K562 (cell line): ENCODE results near the gene GZMM. TPM values are rescaled to one million over a fixed set of nuclear protein-coding genes. Genes with fewer than 3 reads are reported as not detected.

Experiments
- ATAC-seq: fragments of 200-7000 bp; cut with Tn5 transposase; 3 replicates; pipeline ENCODE4 v1.9.1; 2020; ENCODE audit warnings: moderate library complexity
- BruUV-seq: library from RNA; stranded (reverse); fragments of 400-500 nt; replicated peaks from 2 replicates; lab custom pipeline; 2021; lab: Mats Ljungman, UMichigan
- CTCF ChIA-PET: fragments of 300-600 bp; formaldehyde crosslinking; extraction: SDS; loops from one replicate; lab custom pipeline; 2021; ENCODE audit warnings: low intra/inter-chr PET ratio; lab: Yijun Ruan, JAX
- POLR2A ChIA-PET: fragments of 300-600, 350-650 bp; sonication (Branson Sonifier 250); formaldehyde crosslinking; extraction: SDS; loops from one replicate; lab custom pipeline; 2021; ENCODE audit warnings: antibody characterized with exemption, inconsistent platforms; lab: Yijun Ruan, JAX
- DNase-seq, 4 experiments: peaks; one replicate each; pipeline versions ENCODE4 v3.0.0 to v3.0.0-alpha.2; 2011 to 2018; ENCODE audit warnings: low spot score in 3 of 4, mixed read lengths in 3 of 4; ENCODE audit errors: extremely low read depth in 1 of 4
- FAIRE-seq: peaks from 2 replicates; lab custom pipeline; 2011; peaks lifted over from hg19 to GRCh38; lab: Jason Lieb, UNC
- H2AFZ ChIP-seq: 2 replicates; pipeline ENCODE4 v1.6.0; 2011; ENCODE audit warnings: low read depth, low read length, control low read depth, inconsistent platforms
- H3K27ac ChIP-seq: fragments of 200-600 bp; 3 replicates; pipeline ENCODE4 v1.8.0; 2011; ENCODE audit warnings: low read depth, mild to moderate bottlenecking, control low read depth, inconsistent platforms, low read length, moderate library complexity, mixed read lengths; ENCODE audit errors: extremely low read depth
- H3K27me3 ChIP-seq, 2 experiments: fragments of 300-600 bp in 1 of 2; 2 replicates in 1 of 2; 3 replicates in 1 of 2; pipeline versions ENCODE4 v1.6.0 to v1.8.0; 2011; ENCODE audit warnings: inconsistent platforms in 2 of 2, low read length in 2 of 2, mild to moderate bottlenecking in 1 of 2, mixed read lengths in 1 of 2, moderate library complexity in 1 of 2; ENCODE audit not compliant: control insufficient read depth in 2 of 2, insufficient read depth in 2 of 2
- H3K36me3 ChIP-seq: fragments of 300-600 bp; 3 replicates; pipeline ENCODE4 v1.8.0; 2011; ENCODE audit warnings: mild to moderate bottlenecking, low read length, inconsistent platforms; ENCODE audit not compliant: control insufficient read depth, insufficient read depth
- H3K4me1 ChIP-seq, 2 experiments: fragments of 200-600 bp in 1 of 2; replicated peaks in 1 of 2; 2 replicates in 1 of 2; 3 replicates in 1 of 2; pipeline versions ENCODE4 v1.5.1 to v1.8.0; 2011; ENCODE audit warnings: inconsistent platforms in 2 of 2, low read length in 2 of 2, mild to moderate bottlenecking in 1 of 2, mixed read lengths in 1 of 2, moderate library complexity in 1 of 2; ENCODE audit not compliant: control insufficient read depth in 2 of 2, insufficient read depth in 2 of 2
- H3K4me2 ChIP-seq: 2 replicates; pipeline ENCODE4 v1.6.1; 2011; ENCODE audit warnings: low read length, control low read depth, inconsistent platforms, mixed read lengths; ENCODE audit not compliant: insufficient read depth
- H3K4me3 ChIP-seq: fragments of 200-600 bp; sonication (generic), shearing (Covaris generic); 2 replicates; pipeline ENCODE4 v1.5.1; 2016; ENCODE audit warnings: control low read depth, inconsistent platforms
- H3K79me2 ChIP-seq: fragments of 200-600 bp; 3 replicates; pipeline ENCODE4 v1.8.0; 2011; ENCODE audit warnings: low read length, inconsistent platforms; ENCODE audit not compliant: control insufficient read depth, insufficient read depth
- H3K9ac ChIP-seq, 2 experiments: 2 replicates each; pipeline versions ENCODE4 v1.6.0 to v1.6.1; 2011; ENCODE audit warnings: low read depth in 2 of 2, low read length in 2 of 2, control low read depth in 1 of 2, inconsistent platforms in 1 of 2, mild to moderate bottlenecking in 1 of 2, mixed read lengths in 1 of 2; ENCODE audit not compliant: insufficient read depth in 1 of 2
- H3K9me1 ChIP-seq: one replicate; pipeline ENCODE4 v1.6.0; 2011; ENCODE audit warnings: inconsistent platforms, mild to moderate bottlenecking, low read length, moderate library complexity; ENCODE audit not compliant: control insufficient read depth, insufficient read depth
- H3K9me3 ChIP-seq: replicated peaks from 2 replicates; pipeline ENCODE4 v1.5.1; 2011; ENCODE audit warnings: low read depth, low read length, inconsistent platforms; ENCODE audit not compliant: control insufficient read depth, insufficient read depth
- H4K20me1 ChIP-seq: replicated peaks from 2 replicates; pipeline ENCODE4 v1.6.1; 2011; ENCODE audit warnings: low read length, inconsistent platforms, mixed read lengths; ENCODE audit not compliant: control insufficient read depth, insufficient read depth
- HNRNPK ChIP-seq: fragments of 200-400 bp; formaldehyde crosslinking; IDR thresholded peaks from one replicate; pipeline ENCODE4 v1.6.1; 2018; ENCODE audit warnings: mild to moderate bottlenecking, low read depth, low read length; ENCODE audit not compliant: poor library complexity, severe bottlenecking
- NFATC3 ChIP-seq: fragments of 450-650 bp; IDR thresholded peaks from 2 replicates; pipeline ENCODE4 v1.6.1; 2017; ENCODE audit warnings: mild to moderate bottlenecking
- PCBP1 ChIP-seq: fragments of 200-400 bp; formaldehyde crosslinking; IDR thresholded peaks from 2 replicates; pipeline ENCODE4 v1.6.1; 2018; ENCODE audit warnings: mild to moderate bottlenecking, low read depth, low read length; ENCODE audit not compliant: poor library complexity, severe bottlenecking
- PCBP2 ChIP-seq: fragments of 200-400 bp; formaldehyde crosslinking; IDR thresholded peaks from 2 replicates; pipeline ENCODE4 v1.6.1; 2018; ENCODE audit warnings: low read length, low read depth, mild to moderate bottlenecking, moderate library complexity; ENCODE audit not compliant: poor library complexity, severe bottlenecking
- SRSF3 ChIP-seq: fragments of 200-400 bp; formaldehyde crosslinking; IDR thresholded peaks from 2 replicates; pipeline ENCODE4 v1.6.1; 2016; ENCODE audit warnings: mild to moderate bottlenecking, low read length, moderate library complexity; ENCODE audit not compliant: insufficient read depth
- TCFL5 ChIP-seq: fragments of 250-450 bp; sonication (Bioruptor Pico); conservative IDR thresholded peaks from 2 replicates; pipeline ENCODE4 v1.6.1; 2021; ENCODE audit warnings: mild to moderate bottlenecking, moderate library complexity, matching md5 sums
- WGBS: fragments of 100-300 bp; shearing (Covaris generic); methylation state at CpG from one replicate; pipeline ENCODE4 v1.1.6; 2016; ENCODE audit warnings: low coverage, mixed read lengths; ENCODE audit not compliant: insufficient coverage; ENCODE audit errors: missing lambda C conversion rate; 5-methylcytosine and 5-hydroxymethylcytosine counted together
- in situ Hi-C: fragments of 300-500 bp; cut with MboI; formaldehyde crosslinking; loops from 4 replicates; pipeline ENCODE4 v1.15.0; 2018; ENCODE audit warnings: inconsistent platforms, mixed read lengths
- intact Hi-C: fragments of 100-400 bp; cut with micrococcal nuclease; formaldehyde crosslinking; loops from 2 replicates; pipeline ENCODE4 v1.14.2; 2022
- polyA plus RNA-seq, 8 experiments: library from polyadenylated mRNA; depleted of rRNA in 4 of 8; stranded (reverse) in 5 of 8; unstranded in 3 of 8; fragments of >200 nt; fragmentation: Nextera tagmentation in 2 of 8; fragmentation: Illumina TruSeq in 1 of 8; extraction: Ambion mirVana in 2 of 8; extraction: Trizol in 1 of 8; gene quantifications; 2 replicates each; pipeline versions ENCODE4 v1.2.1 to v1.2.3, GENCODE V29; 2011 to 2014; ENCODE audit warnings: inconsistent platforms in 1 of 8, missing spikeins in 1 of 8
- total RNA-seq, 7 experiments: library from RNA; depleted of rRNA in 6 of 7; stranded (reverse); fragments of >200 nt in 6 of 7; fragmentation: Illumina TruSeq in 2 of 7; extraction: Trizol in 2 of 7; gene quantifications; 2 replicates each; pipeline versions ENCODE4 v1.2.1 to v1.2.3, GENCODE V29; 2011 to 2021; ENCODE audit warnings: low replicate concordance in 1 of 7
- TF ChIP-seq, protein P1 (sequence below): fragments of 450-650 bp; IDR thresholded peaks from 2 replicates; pipeline ENCODE4 v1.7.0; 2016; ENCODE audit warnings: borderline replicate concordance
- TF ChIP-seq, protein P2 (sequence below), 2 experiments: fragments of 450-650 bp in 1 of 2; IDR thresholded peaks; 2 replicates each; pipeline ENCODE4 v1.6.1; 2011 to 2017; ENCODE audit warnings: low read depth in 2 of 2, antibody characterized with exemption in 1 of 2, borderline replicate concordance in 1 of 2, low read length in 1 of 2, mild to moderate bottlenecking in 1 of 2, mixed read lengths in 1 of 2; ENCODE audit not compliant: control insufficient read depth in 1 of 2

Gene GZMM
- total and polyA plus RNA-seq, 9 of the 15 experiments (the other 6 are each of a cell fraction or from before 2014, with no cell fraction given): 0.08 to 2.6 (median 0.70) TPM; not detected in 2

DNA sequence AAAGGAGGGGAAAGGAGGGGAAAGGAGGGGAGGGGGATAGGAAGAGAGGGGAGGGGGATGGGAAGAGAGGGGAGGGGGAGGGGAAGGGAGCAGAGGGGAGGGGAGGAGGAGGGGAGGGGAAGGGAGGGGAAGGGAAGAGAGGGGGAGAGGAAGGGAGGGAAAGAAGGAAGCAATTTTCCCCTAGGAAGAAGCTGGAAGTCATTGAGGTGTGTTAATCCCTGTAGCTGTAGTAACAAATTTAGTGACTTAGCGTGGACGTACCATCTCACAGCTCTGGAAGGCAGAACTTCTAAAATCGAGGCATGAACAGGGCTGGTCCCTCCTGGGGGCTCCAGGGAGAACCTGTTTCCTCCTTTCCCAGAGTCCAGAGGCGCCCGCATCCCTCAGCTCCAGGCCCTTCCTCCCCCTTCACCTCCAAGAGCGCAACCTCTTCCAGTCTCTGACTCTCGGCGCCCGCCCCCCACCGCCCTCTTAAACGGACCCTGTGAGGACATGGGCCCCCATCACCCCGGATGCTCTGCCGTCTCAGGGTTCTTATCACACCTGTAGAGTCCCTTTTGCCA is 17.9 kb upstream of the GZMM start:
- CTCF ChIA-PET: no interaction called here
- Histone ChIP-seq H3K9me3 (peaks cover 4% of the 10 kb centered on the region), H4K20me1 (no peaks in the 10 kb centered on the region)
- TF ChIP-seq PCBP1: peak; percentile 69
- peak; percentile 86 for TF ChIP-seq HNRNPK
- no peak for TF ChIP-seq TCFL5 (CRISPR knock-in tag)
- no peak for TF ChIP-seq NFATC3
- TF ChIP-seq SRSF3: no peak
- peak; percentile 50 for TF ChIP-seq PCBP2
- TF ChIP-seq, protein P1, sequence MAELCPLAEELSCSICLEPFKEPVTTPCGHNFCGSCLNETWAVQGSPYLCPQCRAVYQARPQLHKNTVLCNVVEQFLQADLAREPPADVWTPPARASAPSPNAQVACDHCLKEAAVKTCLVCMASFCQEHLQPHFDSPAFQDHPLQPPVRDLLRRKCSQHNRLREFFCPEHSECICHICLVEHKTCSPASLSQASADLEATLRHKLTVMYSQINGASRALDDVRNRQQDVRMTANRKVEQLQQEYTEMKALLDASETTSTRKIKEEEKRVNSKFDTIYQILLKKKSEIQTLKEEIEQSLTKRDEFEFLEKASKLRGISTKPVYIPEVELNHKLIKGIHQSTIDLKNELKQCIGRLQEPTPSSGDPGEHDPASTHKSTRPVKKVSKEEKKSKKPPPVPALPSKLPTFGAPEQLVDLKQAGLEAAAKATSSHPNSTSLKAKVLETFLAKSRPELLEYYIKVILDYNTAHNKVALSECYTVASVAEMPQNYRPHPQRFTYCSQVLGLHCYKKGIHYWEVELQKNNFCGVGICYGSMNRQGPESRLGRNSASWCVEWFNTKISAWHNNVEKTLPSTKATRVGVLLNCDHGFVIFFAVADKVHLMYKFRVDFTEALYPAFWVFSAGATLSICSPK: no peak
- TF ChIP-seq, protein P2, sequence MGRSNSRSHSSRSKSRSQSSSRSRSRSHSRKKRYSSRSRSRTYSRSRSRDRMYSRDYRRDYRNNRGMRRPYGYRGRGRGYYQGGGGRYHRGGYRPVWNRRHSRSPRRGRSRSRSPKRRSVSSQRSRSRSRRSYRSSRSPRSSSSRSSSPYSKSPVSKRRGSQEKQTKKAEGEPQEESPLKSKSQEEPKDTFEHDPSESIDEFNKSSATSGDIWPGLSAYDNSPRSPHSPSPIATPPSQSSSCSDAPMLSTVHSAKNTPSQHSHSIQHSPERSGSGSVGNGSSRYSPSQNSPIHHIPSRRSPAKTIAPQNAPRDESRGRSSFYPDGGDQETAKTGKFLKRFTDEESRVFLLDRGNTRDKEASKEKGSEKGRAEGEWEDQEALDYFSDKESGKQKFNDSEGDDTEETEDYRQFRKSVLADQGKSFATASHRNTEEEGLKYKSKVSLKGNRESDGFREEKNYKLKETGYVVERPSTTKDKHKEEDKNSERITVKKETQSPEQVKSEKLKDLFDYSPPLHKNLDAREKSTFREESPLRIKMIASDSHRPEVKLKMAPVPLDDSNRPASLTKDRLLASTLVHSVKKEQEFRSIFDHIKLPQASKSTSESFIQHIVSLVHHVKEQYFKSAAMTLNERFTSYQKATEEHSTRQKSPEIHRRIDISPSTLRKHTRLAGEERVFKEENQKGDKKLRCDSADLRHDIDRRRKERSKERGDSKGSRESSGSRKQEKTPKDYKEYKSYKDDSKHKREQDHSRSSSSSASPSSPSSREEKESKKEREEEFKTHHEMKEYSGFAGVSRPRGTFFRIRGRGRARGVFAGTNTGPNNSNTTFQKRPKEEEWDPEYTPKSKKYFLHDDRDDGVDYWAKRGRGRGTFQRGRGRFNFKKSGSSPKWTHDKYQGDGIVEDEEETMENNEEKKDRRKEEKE (IDR thresholded peaks at IDR 0.05; ENCODE audit: borderline replicate concordance in 1 of 2, control insufficient read depth in 1 of 2, low read depth in 2 of 2, low read length in 1 of 2): no peak
- TF ChIP-seq, all 486 proteins: peak for 3
- ATAC-seq (no peak), FAIRE-seq (no peak), DNase-seq (no peak)
- Histone ChIP-seq H3K9ac (peak overlapping the region in 1 of 2 experiments; percentile 52; a peak in 1 of 4 replicates), H3K4me3 (no peak overlapping the region), H3K27me3 (no peaks in the 10 kb centered on the region), H3K36me3 (no peaks in the 10 kb centered on the region), H3K4me2 (no peak overlapping the region), H3K4me1 (peaks cover 0 to 52% of the 10 kb centered on the region in 2 experiments; a peak in 3 of 5 replicates), H3K9me1 (no peaks in the 10 kb centered on the region), H3K27ac (no peak overlapping the region), H3K79me2 (no peaks in the 10 kb centered on the region; the same call in 2 of the 3 replicates), H2AFZ (no peak overlapping the region)
- in situ Hi-C loops: no loop called here
- intact Hi-C loops: no loop called here
- 22% methylated on average over 11 of the region's 13 CpGs for WGBS
- POLR2A ChIA-PET: interaction anchor here (1.2 kb wide), 1 partner anchor 15 kb away, joined by 6 read pairs; no protein-coding TSS in a partner anchor
- BruUV-seq: no TSS peak
